NCI-H2196 treated with DMSO at 0.1 percent for 48 hours (cell line): ENCODE results near the gene AHNAK2.

ENCODE experiments used
- DNase-seq: peaks from one replicate; lab custom pipeline; 2025; ENCODE audit not compliant: unreplicated experiment; lab: John Stamatoyannopoulos, UW

The AHNAK2 gene

DNA sequence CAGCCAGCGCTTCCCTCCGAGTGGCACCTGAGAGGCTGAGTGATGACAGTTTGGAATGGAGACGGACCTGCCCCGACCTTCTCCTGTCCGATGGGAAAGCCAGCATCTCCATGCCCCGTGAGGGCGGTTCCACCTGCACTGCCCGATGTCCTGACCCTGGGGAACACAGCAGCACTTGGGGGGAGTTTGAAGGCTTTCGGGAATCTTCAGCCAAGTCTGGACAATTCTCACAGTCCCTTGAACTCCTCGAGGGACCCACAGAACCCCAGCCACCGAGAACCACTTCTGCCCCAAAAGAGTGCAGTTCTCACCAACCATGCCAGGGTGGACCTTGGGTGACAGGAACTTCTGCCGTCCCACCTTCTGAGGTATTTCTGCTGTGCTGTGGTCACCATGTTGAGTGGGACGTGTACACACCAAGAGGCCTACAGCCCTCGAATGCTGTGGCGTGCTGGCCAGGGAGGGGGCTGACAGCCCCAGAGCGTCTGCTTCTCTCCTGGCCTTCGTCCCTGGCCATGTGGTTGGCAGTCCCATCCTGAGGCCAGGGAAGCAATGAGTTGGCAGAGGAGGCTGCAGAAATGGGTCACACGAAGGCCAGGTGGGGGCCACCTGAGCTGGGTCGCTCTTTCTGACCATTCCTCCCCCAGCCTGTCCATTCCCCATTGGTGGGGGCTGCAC lies 8.5 kb upstream of the AHNAK2 start:
- no peak for DNase-seq

DNA sequence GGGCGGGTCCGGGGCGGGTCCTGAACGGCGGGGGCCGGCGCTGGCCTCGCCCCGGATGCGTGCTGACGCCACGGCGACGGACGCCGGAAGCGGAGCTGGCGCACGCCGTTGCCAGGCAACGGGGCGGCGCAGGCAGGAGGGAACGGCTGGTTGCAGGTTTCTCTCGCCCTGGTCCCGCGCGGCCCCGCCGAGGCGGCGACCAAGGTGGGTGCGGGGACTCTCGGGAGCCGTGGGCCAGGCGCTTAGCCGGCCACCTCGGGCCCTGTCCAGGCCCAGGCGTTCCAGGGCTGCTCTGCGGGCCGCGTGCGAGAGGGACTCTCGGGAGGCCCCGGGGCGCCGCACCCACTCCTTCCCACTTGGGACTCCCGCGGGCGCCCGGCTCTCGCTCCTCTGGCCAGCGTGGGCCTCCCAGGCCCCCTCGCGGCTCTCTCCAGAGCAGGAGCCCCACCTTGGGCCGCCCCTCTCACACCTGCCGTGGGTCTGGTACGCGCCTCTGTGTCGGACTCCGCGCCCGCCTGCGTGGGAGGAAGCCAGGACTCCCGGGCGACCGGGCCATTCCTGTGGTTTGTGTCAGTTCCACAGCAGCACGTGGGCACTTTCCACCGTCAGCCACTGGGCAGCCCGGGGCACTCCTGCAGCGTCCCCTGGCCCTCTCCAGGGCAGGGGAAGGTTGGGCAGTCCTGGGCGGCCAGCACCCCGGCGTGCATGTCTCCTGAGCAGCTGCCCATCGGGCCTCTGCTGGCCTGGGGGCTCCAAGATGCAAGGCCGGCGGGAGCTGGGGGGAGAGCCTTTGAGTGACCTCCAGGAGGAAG lies 7.7 kb upstream of the AHNAK2 start, which contains the start of gene CLBA1:
Gene CLBA1 (plus strand): TSS at position 114 of the 812 bp plus-strand sequence. CDS start 644 bp downstream, at position 758.
- DNase-seq: peak; percentile 32

DNA sequence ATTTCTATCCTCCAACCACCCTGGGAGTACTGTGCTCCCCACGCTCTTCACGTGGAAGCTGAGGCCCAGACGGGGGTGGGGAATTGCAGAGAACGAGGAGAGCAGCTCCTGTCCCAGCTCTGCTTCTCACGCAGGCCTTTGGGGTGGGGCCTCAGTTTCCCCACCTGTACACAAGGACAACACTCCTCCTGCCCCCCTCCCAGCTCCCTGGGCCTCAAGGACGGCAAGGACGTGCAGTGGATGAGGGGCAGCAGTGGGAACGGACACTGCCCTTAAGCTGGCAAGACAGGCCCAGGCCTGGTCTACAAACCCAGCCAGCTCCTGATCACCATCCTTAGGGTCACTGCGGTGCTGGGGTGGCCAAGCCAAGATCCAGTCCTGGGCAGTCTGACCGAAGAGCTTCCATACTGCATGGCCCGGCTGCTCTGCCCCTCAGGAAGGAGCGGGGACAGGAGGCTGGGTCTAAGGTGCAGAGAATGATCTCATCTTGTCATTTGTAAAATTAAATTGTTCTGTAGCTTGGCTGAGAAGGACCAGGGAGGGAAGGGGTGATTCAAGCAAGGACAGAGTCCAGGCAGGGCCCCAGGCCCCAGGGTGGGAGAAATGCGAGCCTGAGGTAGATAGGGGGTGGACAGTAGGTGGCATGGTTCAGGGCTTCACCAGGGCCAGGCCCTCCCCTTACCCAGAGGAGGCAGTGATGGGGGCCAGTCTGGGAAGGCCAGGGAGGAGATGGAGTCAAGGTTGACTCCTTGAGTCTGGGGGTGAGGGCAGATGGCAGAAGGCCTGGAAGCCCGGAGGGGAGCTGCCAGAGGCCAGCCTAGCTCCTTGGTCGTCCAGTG lies 6.1 kb upstream of the AHNAK2 start:
- DNase-seq: no peak

DNA sequence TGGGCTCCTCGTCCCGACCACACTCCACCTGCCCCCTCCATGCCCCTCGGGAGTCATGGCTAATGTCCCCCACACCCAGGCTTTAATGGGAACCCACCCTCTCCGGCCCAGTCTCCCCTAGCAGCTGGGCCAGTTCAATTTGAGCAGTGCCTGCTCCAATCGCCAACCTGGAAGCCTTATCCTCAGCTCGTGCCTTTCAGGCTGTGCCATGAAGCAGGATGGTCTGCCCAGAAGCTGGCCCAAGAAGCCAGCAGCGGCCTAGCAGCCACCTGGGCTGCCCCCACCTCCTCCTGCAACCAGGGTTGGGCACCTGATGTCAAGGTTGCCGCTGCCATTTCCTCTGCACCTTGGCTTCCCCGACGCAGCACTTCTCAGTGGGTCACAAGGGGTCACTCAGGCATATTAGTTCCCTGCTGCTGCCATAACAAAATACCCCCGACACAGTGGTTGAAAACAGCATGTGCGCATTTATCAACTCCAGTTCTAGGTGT lies 5.1 kb upstream of the AHNAK2 start:
- no peak for DNase-seq

DNA sequence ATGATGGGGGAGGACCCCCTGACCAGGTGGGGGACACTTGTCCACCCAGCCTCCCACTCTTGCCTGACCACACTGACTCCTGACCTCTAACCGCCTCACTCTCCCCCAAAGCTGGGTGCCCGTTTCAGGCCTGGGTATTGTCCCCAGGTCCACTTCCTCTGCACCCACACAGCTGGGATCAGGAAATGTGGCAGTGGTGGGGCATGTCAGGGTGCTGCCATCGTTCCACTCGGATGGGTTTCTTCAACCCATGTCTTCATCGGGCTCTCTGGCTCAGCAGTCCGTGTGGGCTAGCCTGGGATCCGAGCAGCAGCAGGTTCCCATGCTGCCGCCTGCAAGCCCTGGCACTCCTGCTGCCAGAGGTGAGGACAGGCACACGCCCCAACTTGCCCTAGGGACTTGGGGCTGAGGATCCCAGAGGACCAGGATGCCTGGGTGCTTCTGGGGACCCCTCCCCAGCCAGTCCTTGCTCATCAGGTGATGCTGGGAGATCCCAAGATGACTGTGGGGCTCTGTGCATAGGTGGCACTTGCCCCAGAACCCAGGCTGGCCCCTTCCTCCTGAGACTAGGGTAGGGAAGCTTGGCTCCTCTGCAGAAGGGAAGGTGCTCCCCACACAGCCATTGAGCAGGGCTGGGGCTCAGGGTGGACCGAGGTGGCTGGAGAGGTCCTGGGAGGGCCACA lies 4.5 kb upstream of the AHNAK2 start:
- DNase-seq: no peak

DNA sequence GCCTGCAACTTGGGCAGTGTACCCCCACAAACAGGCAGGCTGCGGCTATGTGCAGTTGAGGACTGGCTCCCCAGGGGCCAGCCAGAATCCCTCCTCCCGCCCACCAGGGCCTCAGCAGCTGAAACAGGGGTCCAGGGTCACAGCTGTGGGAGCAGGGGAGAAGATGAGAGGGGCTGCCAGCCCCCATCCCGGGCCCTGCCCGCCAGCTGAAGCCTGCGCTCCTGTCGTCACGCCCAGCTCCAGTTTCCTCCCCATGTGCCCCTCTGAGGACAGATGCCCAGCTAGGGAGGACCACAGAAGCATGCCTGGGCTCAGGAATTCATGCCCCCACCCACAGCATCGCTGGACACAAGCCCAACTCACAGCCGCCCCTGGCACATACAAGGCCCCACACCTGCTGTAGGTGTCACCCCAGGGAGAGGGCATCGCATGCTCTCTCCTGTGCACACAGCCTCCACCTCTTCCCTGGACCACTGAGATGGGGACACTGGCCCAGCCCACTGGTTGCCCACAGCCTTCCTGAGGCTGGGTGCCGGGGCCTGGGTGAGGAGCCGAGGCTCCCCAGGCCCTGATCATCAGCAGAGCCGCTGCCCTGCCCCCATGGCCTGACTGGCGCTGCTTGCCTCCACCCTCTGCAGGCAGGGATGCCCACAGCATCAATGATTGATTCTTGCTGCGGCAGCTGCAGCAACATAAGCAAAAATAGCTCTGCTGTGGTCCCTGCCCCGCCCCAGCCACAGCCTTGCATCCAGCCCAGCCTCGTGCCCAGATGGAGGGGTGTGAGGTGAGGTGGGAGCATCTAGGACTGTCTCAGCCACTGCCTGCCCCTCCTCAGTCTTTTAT lies 3.7 kb upstream of the AHNAK2 start:
- DNase-seq: no peak

DNA sequence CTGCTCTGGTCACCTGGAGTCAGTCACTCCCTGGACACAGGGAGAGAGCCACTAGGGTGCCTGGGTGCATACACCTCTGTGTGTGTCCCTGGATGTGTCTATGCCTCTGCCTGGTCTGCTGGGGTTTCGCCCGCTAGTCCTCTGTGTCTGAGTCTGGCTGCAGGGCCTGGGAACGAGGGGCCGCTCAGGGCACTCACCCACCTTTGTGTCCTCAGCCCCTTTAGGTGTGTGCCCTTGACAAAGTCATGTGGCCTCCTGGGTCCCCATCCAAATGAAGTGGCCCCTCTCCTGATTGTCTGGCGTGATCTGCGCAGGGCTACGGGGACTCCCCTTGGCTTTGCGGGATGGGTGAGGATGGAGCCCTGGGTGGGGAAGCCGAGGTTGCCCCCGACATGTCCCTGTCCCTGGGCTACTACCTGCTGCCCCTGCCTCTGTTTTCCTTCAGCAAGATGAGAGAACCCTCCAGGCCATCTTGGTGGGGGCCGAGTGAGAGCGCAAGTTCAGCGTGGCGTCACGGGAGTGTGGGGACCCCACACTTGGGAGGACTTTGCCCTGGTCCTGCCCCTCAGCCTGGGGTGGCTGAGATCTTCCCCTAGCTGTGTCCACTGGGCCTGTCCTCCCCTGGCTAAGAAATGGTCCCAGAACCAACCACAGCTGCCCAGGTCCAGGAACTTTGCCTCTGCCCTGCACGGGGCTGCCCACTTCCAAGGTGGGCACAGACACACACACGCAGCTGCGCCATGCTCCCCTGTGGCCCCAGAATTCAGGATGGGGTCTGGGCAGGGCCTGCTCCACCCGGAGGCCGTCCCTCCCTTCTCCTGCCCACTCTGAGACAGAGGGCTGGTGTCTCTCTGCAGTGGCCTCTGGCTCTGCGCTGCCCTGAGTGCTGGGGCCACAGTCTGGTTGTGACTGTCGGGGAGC lies 2.7 kb upstream of the AHNAK2 start:
- DNase-seq: no peak

DNA sequence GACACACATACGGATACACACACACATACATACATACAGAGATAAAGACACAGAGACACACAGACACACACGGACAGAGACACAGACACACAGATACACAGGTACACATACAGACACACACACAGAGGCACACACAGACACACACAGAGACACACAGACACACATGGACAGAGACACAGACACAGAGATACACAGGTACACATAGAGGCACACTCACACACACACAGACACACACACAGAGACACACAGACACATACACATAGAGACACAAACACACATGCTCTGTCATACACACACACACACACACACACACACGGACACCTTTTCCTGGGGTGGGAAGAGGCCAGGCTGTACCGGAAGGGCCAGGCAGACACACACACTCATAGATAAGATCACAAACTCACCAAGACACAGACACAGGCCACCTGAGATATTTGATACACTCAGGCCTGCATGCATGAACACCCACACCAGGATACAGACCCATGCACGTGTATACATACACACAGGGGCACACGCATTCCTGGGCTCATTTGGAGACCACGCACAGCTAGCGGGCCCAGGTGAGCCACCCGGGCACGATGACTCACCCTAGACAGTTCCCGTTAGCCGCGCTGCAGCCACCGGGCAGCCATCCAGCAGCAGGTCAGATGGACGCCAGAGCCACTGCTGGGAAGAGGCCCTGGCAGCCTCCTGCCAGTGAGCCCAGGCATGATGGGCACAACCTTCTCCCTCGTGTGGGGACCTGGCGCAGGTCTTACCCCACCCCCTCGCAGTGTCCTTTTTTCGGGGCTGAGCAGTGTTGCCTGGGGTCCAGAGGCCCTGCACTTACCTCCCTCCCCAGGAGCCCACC lies 1.8 kb upstream of the AHNAK2 start:
- peak; percentile 44 for DNase-seq

DNA sequence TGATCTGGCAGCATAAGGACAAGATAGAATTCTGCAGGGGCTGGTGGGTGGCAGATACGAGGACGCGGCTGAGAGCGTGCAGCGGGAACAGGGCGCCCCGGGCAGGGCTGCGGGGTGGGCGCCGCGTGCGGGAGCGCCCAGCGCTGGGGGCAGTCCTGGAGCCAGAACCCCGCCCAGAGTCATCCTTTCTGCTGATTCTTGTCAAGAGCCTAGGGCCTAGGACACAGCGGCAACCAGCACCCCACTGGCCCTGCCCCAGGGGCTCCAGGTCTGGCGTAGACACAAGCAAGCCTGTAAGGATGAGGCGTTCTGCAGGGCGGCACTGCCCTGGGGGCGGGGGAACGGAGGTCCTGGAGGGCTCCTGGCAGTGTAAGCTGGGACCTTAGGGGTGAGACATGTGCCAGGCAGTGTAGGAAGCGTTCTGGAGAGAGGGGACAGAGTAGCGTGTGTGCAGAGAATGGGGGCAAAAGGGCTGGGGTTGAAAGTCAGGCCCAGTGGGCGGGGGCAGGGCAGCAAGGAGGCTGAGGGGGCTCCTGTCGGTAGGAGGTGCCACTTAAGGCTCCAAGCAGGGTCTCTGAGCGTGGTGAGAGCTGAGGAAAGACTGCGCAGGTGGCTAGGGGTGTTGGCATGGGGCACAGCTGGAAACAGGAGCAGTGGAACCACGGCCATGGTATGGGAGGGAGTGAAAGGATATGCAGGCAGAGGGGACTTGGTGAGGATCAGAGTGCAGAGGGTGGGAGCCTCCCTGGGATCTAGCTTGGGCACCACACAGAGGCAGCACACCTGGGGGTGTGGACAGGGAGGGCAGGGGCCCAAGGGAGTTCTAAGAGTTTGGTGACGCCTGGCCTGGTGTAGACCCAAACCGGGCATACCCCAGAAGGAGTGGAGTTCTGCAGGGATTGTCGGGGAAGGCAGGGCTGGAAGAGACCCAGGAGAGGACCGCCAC lies 845 bp upstream of the AHNAK2 start:
- no peak for DNase-seq

DNA sequence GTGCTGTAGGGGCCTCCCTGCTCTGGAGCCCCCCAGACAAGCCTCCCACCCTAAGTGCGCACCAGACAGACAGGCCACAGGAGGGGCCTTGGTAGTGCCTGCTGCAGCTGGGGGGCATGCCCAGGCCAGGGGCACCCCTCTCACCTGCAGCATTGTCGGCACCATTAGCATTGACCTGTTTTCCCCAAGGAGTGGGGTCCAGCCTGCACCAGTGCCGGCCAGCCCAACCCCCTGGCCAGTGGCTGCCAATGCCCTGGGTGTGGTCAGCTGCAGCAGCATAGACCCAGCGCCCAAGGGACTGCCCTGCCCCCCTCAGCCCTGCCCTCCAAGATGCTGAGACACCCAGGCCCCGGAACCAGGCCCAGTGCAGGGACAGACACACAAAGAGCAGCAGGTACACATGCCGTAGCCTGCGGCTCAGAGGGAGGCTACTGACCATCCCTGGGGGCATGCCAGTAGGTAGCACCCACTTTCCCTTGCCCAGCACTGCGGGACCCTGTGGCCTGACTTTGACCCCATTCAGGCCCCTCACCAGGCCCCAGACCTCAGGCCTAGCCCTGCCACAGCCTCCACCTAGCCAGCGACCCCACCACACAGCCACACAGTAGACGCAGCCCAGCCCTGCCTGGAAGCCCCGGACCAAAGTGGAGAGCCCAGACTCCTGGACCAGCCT lies 1.0 kb downstream of the AHNAK2 start:
- no peak for DNase-seq

DNA sequence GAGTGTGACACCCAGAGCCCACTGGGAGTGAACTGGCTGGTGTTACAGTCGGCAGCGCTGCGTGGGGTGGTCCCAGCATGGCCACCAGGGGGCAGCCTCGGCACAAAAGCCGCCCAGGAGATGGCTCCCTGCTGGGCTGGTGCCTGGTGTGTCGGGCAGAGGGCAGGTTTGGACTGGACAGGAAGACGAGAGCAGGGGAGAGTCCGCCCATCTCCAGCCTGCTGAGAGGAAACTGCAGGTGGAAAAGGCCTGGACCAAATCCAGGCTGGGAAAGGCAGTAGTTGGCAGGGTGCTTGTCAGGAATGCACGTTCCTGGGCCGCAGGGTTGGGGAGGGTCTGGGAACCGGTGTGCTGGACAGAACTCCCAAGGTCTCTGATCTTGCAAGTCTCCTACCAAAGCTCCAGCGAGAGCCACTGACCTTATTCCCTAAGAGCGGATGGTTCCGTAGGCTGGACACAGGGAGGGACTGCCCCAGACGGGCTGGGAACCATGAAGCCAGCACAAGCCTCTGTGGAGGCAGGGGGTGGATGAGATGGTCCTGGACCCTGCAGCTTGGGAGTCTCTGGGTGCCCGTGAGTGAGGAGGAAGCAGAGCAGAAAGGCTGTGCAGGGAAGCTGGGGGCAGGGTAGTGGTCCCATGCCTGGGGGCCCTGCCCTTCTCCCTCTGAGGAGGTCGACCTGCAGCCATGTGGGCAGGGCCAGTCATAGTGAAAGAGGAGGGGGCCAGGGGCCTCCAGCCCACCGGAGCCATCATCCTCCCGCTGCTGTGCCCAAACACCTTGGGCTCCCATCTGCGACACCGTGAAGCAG lies 1.8 kb downstream of the AHNAK2 start:
- peak; percentile 63 for DNase-seq

DNA sequence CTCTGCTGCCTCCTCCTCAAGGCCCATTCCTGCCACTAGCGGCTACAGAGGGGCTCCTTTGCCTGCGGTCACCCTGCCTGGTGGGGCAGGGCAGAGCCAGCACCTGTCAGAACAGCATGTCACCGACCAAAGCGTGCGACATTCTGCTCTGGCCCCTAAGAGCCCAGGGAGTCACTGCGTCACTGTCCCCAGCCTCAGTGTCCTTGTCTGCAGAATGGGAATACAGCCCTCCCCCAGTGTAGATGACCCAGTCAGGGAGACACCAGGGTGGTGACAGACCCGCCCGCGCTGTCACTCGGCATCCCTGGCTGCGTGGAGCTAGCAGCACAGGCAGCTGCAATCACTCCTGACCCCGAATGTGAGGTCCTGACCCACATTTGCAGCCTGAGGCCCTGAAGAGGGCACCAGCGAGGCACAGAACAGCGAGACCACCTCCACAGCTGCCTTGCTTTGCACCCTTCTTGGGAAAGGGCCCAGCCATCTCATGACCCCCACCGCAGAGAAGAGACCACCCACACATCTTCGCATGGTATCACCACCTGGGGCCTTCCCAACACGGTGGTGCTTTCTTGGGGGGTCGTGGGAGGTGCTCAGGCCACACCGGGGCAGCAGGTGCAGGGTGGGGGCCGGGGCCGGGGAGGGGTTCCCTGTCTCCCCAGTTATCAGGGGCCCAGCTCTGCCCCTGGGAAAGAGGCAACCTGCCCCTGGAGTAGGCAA lies 2.5 kb downstream of the AHNAK2 start:
- DNase-seq: no peak

DNA sequence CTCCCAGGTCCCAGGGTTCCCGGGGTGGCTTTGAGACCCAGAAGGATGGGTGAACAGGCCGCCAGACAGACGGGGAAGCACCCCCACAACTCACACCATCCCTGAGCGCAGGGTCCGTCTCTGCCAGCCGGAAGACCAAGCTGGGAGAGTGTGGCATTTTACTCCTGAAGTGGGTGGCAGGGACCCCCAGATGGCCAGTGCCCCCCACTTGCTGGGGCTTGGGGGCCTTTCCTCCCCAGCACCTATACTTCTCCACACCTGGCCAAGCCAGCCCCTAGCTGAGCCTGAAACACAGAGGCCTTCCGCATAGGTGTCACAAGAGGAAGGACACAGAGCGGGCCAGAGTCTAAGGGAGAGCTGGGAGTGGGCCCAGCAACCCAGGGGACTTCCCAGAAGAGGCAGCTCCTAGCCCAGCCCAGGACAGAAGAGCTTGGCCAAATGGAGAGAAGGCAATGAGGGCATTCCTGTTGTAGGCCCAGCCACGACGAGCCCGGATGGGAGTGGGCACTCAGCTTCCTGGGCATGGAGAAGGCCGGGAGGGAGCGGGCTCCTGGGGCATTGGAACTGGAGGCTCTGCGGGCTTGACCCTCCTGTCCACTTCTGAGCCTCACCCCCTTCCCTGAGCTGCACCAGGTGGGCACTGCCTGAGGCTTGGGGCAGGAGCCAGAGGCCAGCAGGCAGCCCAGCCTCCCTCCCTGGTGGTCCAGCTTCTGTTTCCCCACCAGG lies 3.3 kb downstream of the AHNAK2 start:
- DNase-seq: no peak

DNA sequence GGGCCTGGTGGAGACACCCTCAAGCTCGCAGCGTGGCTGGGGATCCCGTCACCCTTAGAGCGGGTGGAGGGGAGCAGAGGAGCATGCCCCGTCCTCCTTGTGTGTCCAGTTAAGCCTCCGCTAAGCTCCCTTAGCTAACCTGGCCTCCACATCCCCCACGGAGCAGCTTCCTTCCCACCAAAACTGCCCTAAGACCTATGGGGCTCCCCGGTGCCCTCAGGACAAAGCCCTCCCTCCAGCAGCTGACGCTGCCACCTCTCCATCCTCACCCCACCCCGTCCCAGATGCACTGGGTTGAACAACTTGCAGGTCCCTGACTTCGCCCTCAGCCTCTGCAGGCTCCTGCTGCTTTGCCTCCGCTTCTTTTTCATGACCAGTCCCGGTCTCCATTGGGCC lies 4.0 kb downstream of the AHNAK2 start:
- no peak for DNase-seq
